ES-I3 (cell line): ENCODE data around the gene SH3RF3.

Experiments
- H3K36me3 ChIP-seq: 2 replicates; pipeline ENCODE4 v1.6.1; 2013; ENCODE audit warnings: mild to moderate bottlenecking, low read length, control low read depth, moderate library complexity; ENCODE audit not compliant: insufficient read depth
- H3K4me1 ChIP-seq: 2 replicates; pipeline ENCODE4 v1.6.1; 2013; ENCODE audit warnings: mild to moderate bottlenecking, control low read depth, low read length; ENCODE audit not compliant: insufficient read depth
- H3K9ac ChIP-seq: 2 replicates; pipeline ENCODE4 v1.6.1; 2013; ENCODE audit warnings: low read depth, mild to moderate bottlenecking, low read length, moderate library complexity
- H3K9me3 ChIP-seq: 2 replicates; pipeline ENCODE4 v1.6.1; 2013; ENCODE audit warnings: mild to moderate bottlenecking, low read length, moderate library complexity; ENCODE audit not compliant: control insufficient read depth, insufficient read depth

Gene SH3RF3

DNA sequence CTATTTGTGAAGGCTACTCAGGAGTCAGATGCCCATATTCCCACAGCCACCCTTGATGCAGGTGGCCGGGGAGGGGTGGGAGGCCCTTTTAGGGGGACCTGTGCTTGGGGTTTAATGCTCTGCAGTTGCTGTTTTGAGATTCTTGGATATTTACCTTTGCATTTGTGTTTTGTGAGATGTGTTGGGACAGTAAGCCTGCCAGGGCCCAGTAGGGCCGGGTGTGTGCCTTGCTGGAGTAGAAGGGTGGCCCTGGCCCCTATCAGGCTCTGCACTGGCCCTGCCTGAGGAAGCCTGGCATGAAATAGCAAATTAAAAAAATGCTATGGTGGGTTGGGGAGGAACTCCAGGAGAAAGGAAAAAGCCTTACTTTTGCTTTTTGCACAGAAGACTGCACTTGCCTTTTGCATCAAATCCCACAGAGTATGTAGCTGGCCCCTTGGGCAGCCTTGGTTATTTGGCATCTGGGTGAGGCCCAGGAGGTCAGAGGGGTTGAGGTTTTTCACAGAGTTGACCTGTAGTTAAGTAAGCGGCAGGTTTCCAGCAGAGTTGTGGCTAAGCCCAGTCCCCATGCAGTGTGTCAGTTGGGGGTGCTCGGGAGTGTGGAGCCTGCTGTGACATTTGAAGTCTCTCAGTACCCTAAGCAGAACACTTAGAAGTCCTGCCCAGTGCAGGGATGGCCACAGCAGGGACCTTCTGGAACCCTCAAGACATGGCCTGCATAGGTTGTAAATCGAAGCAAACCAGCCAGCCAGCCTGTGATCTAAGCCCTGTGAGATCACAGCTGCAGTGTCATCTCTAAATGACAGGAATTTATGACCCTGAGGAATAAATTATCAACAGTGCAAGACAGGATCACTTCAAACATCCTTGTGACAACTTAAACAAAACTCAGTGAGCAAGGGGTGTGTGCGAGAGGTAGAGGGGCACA, 68.8 kb downstream of the SH3RF3 start:
- Histone ChIP-seq H3K4me1 (no peaks in the 10 kb centered on the region), H3K36me3 (no peaks in the 10 kb centered on the region), H3K9ac (no peak overlapping the region), H3K9me3 (no peaks in the 10 kb centered on the region)

- no peaks in the 10 kb centered on the region for H3K4me1 ChIP-seq
- H3K9me3 ChIP-seq: no peaks in the 10 kb centered on the region
- H3K36me3 ChIP-seq: no peaks in the 10 kb centered on the region
- no peak overlapping the region for H3K9ac ChIP-seq
These were observed 70.8 kb downstream of the SH3RF3 start for GRCh38 chr2:109199790-109200189.

DNA sequence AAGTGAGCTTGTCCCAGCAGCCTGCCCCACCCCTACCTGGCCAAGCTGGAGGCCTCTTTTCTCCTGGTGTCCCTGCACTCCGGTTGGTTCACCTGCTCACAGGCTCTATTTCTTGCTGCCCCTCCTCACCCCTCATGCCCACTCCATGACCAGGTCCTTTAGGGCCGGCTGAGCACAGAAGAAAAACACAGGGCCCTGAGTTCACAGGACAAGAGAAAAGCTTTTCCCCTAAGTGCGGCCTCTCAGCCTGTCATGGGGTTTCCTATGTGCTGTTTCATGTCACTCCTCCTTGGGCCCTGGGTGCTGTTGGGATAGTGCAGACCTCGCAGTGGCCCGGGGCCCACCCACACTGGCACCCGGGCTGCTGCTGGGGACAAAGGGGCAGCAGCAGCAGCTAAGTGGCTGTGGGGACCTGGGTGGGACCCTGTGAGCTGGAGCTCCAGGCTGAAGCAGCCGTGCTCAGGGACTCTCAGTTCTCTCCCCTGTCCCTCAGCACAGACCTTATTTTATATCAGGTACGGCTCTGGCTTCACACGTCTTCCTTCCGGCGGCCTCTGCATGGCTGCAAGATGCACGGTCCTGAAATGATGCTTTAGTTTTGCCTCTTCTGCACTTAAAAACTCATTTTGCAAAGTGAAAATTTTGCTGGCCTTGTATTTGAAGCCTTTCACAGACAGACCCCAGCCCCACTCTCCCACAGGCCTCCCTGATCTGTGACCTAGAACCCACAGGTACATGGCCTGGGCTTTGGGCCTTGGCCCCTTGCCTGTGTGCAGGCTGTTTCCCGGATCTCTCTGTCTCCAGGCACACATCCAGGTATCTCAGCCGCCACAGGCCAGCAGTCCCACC, 71.8 kb downstream of the SH3RF3 start:
- Histone ChIP-seq H3K4me1 (no peaks in the 10 kb centered on the region), H3K9ac (no peak overlapping the region), H3K36me3 (no peaks in the 10 kb centered on the region), H3K9me3 (no peaks in the 10 kb centered on the region)

- H3K4me1 ChIP-seq: no peaks in the 10 kb centered on the region
- no peaks in the 10 kb centered on the region for H3K9me3 ChIP-seq
- H3K36me3 ChIP-seq: no peaks in the 10 kb centered on the region
- no peak overlapping the region for H3K9ac ChIP-seq
These were observed 72.7 kb downstream of the SH3RF3 start for GRCh38 chr2:109201465-109202327.

GRCh38 chr2:109202486-109202885, 73.5 kb downstream of the SH3RF3 start:
- Histone ChIP-seq H3K4me1 (no peaks in the 10 kb centered on the region), H3K36me3 (no peaks in the 10 kb centered on the region), H3K9me3 (no peaks in the 10 kb centered on the region), H3K9ac (no peak overlapping the region)

DNA sequence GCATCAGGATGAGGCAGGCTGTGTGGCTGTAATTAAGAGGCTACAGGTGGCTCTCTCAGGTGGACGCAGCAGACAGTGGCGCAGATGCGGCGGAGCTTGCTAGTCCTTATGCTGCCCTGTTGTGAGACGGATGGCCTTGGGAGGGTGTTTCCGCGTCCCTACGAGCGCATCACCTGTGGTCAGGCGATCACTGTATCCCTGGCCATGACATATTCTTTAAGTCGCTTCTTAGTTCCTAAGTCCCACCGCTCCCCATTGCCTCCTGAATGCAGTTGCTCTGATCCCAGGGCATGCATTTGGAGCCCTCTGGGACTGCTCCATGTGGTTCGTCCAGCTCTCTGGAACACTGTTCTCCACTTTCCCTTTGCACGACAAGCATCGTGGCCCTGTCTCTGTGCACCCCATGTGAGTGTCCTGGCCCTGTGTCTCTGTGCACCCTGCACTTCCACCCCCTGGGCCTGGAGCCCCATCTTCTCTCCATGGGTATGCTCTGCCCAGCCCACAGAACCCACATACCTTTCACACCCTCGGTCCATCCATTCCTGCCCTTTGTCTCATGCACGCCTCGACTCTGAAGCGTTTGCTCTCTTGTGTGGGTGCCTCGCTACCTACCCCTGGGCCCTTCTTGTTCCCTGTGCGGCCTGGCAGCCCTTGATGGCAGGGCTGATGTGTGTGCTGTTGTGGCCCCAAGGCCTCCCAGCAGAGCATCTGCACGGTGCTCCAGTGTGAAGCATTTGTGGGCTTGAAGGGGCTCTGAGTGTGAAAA, 74.4 kb downstream of the SH3RF3 start:
- Histone ChIP-seq H3K4me1 (no peaks in the 10 kb centered on the region), H3K9me3 (no peaks in the 10 kb centered on the region), H3K9ac (no peak overlapping the region), H3K36me3 (no peaks in the 10 kb centered on the region)

DNA sequence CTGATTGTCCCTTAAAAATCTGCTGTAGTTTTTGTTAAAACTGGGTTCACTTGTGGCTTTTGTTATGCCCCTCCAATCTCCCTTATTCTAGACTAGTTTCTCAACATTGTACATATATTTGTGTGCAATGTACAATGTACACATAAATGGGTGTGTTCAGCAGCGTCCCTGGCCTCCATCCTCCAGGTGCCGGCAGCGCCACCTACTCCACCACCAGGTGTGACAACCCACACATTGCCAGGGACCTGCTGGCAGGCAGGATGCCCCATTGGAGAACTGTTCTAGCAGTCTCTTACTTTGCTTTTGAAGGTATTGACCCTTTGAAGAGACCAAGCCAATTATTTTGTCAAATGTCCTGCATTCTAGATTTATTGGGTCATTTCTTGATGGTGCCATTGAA, 75.4 kb downstream of the SH3RF3 start:
- Histone ChIP-seq H3K36me3 (no peaks in the 10 kb centered on the region), H3K4me1 (no peaks in the 10 kb centered on the region), H3K9ac (no peak overlapping the region), H3K9me3 (no peaks in the 10 kb centered on the region)

- Histone ChIP-seq H3K9me3 (no peaks in the 10 kb centered on the region), H3K4me1 (peaks cover 10% of the 10 kb centered on the region), H3K9ac (no peak overlapping the region), H3K36me3 (no peaks in the 10 kb centered on the region)
These were observed 76.4 kb downstream of the SH3RF3 start for GRCh38 chr2:109205447-109205846.

GRCh38 chr2:109206569-109207146, 77.7 kb downstream of the SH3RF3 start:
- Histone ChIP-seq H3K36me3 (no peaks in the 10 kb centered on the region), H3K9ac (no peak overlapping the region), H3K4me1 (peaks cover 17% of the 10 kb centered on the region), H3K9me3 (no peaks in the 10 kb centered on the region)

- Histone ChIP-seq H3K36me3 (no peaks in the 10 kb centered on the region), H3K9me3 (no peaks in the 10 kb centered on the region), H3K9ac (no peak overlapping the region), H3K4me1 (peaks cover 17% of the 10 kb centered on the region)
These were observed 78.2 kb downstream of the SH3RF3 start for GRCh38 chr2:109207176-109207575.

DNA sequence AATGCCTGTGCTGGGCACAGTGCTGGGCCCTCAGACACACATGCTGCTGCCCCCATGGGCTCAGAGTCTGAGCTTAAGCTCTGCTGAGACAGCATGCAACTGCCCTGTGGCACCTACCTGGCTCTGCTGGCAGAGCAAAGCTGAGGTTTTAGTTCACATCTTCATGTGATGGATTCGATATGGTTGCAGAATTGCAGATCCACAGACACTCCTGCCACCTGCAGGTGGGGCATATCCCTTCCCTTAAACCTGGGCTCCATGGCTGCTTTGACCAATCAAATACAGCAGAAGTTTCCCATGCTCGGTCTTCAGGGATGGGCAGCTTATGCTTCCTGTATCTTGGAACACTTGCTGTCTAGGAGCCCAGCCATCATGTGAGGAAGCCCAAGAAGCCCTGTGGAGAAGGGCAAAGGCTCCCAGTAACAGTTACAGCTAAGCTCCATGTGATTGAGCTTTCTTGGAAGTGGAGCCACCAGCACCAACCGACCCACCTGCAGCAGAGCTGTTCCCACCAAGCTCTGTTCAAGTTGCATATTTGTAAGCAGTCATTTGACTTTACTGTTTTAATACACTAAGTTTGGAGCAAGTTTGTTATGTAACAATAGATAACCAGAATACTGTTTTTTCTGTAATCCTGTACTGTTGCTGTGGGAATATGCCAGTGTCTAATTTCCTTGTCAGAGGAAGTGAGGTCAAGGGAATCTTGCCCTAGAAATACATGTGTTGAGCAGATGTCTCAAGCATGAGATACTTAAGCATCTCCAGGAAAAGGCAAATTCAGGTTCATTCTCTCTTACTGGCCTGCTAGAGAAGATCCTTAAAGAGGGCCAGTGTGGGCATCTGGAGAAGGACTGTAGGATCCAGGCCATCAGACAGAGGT, 79.3 kb downstream of the SH3RF3 start:
- no peak overlapping the region for H3K9ac ChIP-seq
- H3K4me1 ChIP-seq: peaks cover 17% of the 10 kb centered on the region
- no peaks in the 10 kb centered on the region for H3K9me3 ChIP-seq
- H3K36me3 ChIP-seq: no peaks in the 10 kb centered on the region

DNA sequence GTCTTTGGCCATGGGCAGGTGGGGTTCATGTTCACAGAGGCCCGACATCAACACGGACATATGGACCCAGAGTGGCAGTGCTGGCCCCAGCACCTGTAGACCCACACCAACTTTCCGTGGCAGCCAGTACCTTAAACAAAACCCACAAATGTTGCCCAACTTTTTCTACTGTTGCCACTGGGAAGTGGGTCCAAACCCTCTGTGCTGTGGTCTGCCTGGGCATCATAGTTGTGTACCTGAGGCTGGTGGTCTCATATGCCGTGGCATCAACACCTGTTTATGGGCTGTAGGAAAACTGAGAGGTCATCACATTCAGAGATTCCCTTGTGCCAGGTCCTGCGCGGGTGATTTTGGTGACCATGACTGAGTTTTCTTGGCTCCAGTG, 79.9 kb downstream of the SH3RF3 start:
- no peak overlapping the region for H3K9ac ChIP-seq
- H3K36me3 ChIP-seq: no peaks in the 10 kb centered on the region
- H3K4me1 ChIP-seq: peaks cover 17% of the 10 kb centered on the region
- H3K9me3 ChIP-seq: no peaks in the 10 kb centered on the region

DNA sequence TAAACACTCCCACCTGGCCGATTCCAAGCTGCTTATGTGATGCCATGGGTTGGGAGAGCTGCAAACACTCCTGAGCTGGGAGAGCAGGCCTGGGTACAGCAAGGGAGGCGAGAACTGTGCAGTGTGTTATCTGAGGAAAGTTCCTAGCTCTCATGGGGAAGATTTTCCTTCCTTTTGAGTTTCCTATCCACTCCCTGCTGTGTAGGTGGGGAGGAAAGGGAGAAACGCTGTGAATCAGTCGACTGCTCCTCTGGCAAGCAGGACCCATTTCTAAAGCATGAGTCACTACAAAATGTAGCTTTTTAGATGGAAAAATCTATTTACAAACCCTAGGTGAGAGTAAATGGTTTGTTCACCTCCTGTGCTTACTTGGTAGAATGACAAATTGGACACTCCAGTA, 80.4 kb downstream of the SH3RF3 start:
- H3K4me1 ChIP-seq: peaks cover 17% of the 10 kb centered on the region
- no peaks in the 10 kb centered on the region for H3K9me3 ChIP-seq
- no peak overlapping the region for H3K9ac ChIP-seq
- H3K36me3 ChIP-seq: no peaks in the 10 kb centered on the region
